K562 (cell line): ENCODE data around the gene PHETA2. TPM values are rescaled to one million over a fixed set of nuclear protein-coding genes. Genes with fewer than 3 reads are reported as not detected.
A peak's percentile ranks its signal among the peaks of the same experiment; 100 is the strongest.

ENCODE experiments used
- AFF1 ChIP-seq, 2 experiments: fragments of 450-650 bp; IDR thresholded peaks; 2 replicates each; pipeline ENCODE4 v1.6.1; 2018; ENCODE audit warnings: mild to moderate bottlenecking in 2 of 2, low read depth in 1 of 2; ENCODE audit not compliant: partially characterized antibody in 2 of 2
- BCOR ChIP-seq: fragments of 450-650 bp; IDR thresholded peaks from 2 replicates; pipeline ENCODE4 v1.6.1; 2016
- MEIS2 ChIP-seq: fragments of 450-650 bp; IDR thresholded peaks from 2 replicates; pipeline ENCODE4 v1.6.1; 2014; ENCODE audit warnings: mild to moderate bottlenecking; ENCODE audit not compliant: partially characterized antibody
- MXI1 ChIP-seq: IDR thresholded peaks from 2 replicates; pipeline ENCODE4 v1.6.1; 2011; ENCODE audit warnings: low read depth, mild to moderate bottlenecking, improper control_type of control experiment, low read length
- NCOR1 ChIP-seq: fragments of 450-650 bp; IDR thresholded peaks from 2 replicates; pipeline ENCODE4 v1.6.1; 2016; ENCODE audit warnings: mild to moderate bottlenecking, moderate library complexity
- PHF21A ChIP-seq: fragments of 450-650 bp; IDR thresholded peaks from 2 replicates; pipeline ENCODE4 v1.6.1; 2017; ENCODE audit warnings: low read depth, borderline replicate concordance
- RBBP5 ChIP-seq: fragments of 200-600 bp; sonication (generic); IDR thresholded peaks from 2 replicates; pipeline ENCODE4 v1.6.1; 2012; ENCODE audit warnings: borderline replicate concordance, mild to moderate bottlenecking, low read length, control low read depth, inconsistent platforms; ENCODE audit not compliant: insufficient read depth, poor library complexity, severe bottlenecking
- RBM34 ChIP-seq: fragments of 200-400 bp; formaldehyde crosslinking; IDR thresholded peaks from 2 replicates; pipeline ENCODE4 v1.6.1; 2018; ENCODE audit warnings: low read length, borderline replicate concordance; ENCODE audit not compliant: insufficient read depth
- TSHZ1 ChIP-seq: fragments of 250-450 bp; sonication (Bioruptor Pico); IDR thresholded peaks from 2 replicates; pipeline ENCODE4 v1.4.0; 2020; ENCODE audit warnings: mild to moderate bottlenecking, moderate library complexity
- ZBTB43 ChIP-seq: sonication (generic); formaldehyde crosslinking; IDR thresholded peaks from 2 replicates; pipeline ENCODE4 v1.8.0; 2023; ENCODE audit warnings: mild to moderate bottlenecking, missing genetic modification reagents
- ZC3H4 ChIP-seq: sonication (generic); formaldehyde crosslinking; IDR thresholded peaks from 2 replicates; pipeline ENCODE4 v1.9.0; 2021; ENCODE audit warnings: missing genetic modification reagents, borderline replicate concordance
- ZNF395 ChIP-seq: fragments of 200-800 bp; sonication (Bioruptor generic); IDR thresholded peaks from 2 replicates; pipeline ENCODE4 v1.6.1; 2017; ENCODE audit warnings: missing genetic modification characterization, missing compliant biosample characterization
- ZNF512 ChIP-seq: IDR thresholded peaks from 2 replicates; pipeline ENCODE4 v1.6.1; 2016; ENCODE audit warnings: missing genetic modification characterization, missing compliant biosample characterization
- ZNF668 ChIP-seq: fragments of 250-450 bp; sonication (Bioruptor Pico); IDR thresholded peaks from 2 replicates; pipeline ENCODE4 v1.8.0; 2022; ENCODE audit warnings: mild to moderate bottlenecking, inconsistent platforms
- polyA plus RNA-seq, 8 experiments: library from polyadenylated mRNA; depleted of rRNA in 4 of 8; stranded (reverse) in 5 of 8; unstranded in 3 of 8; fragments of >200 nt; fragmentation: Nextera tagmentation in 2 of 8; fragmentation: Illumina TruSeq in 1 of 8; extraction: Ambion mirVana in 2 of 8; extraction: Trizol in 1 of 8; gene quantifications; 2 replicates each; pipeline versions ENCODE4 v1.2.1 to v1.2.3, GENCODE V29; 2011 to 2014; ENCODE audit warnings: inconsistent platforms in 1 of 8, missing spikeins in 1 of 8
- total RNA-seq, 7 experiments: library from RNA; depleted of rRNA in 6 of 7; stranded (reverse); fragments of >200 nt in 6 of 7; fragmentation: Illumina TruSeq in 2 of 7; extraction: Trizol in 2 of 7; gene quantifications; 2 replicates each; pipeline versions ENCODE4 v1.2.1 to v1.2.3, GENCODE V29; 2011 to 2021; ENCODE audit warnings: low replicate concordance in 1 of 7

PHETA2 gene
- total and polyA plus RNA-seq, 9 of the 15 experiments (the other 6 are each of a cell fraction or from before 2014, with no cell fraction given) = 0.07 to 0.22 (median 0.08) TPM; not detected in 5

GRCh38 chr22:42069801-42070516 lies 4.1 kb upstream of the PHETA2 start (continued):
- TF ChIP-seq ZC3H4 (CRISPR knock-in tag) (no peak), RBM34 (no peak), RBBP5 (no peak), NCOR1 (no peak), ZBTB43 (CRISPR knock-in tag) (no peak), MEIS2 (no peak), ZNF512 (tag) (no peak), TSHZ1 (CRISPR knock-in tag) (no peak), MXI1 (peak; percentile 14; the same call in 1 of the 2 replicates), PHF21A (no peak), BCOR (0 out of 2 replicates have a peak, but pooled peaks have one; percentile 40), ZNF395 (CRISPR knock-in tag) (no peak), ZNF668 (CRISPR knock-in tag) (no peak), AFF1 (IDR thresholded peaks at IDR 0.05; ENCODE audit: low read depth in 1 of 2, partially characterized antibody in 2 of 2) (no peak)
